Adrenal gland (tissue), 12 donors: ENCODE results near the gene ADD3. TPM values are rescaled to one million over a fixed set of nuclear protein-coding genes. Genes with fewer than 3 reads are reported as not detected.

ENCODE experiments used
- DNase-seq, 7 donors: peaks; one replicate each; pipeline ENCODE4 v3.0.0-alpha.2; 2019 to 2020
- H3K27ac ChIP-seq, 5 donors: fragments of 200-600 bp; sonication (generic) in 4 of 5; 1 replicate in 3 of 5; 2 replicates in 2 of 5; pipeline versions ENCODE4 v1.5.1 to v1.8.0; 2016 to 2020; ENCODE audit warnings: mild to moderate bottlenecking in 1 of 5
- H3K27me3 ChIP-seq: fragments of 200-600 bp; 2 replicates; pipeline ENCODE4 v1.8.0; 2021
- H3K36me3 ChIP-seq, 2 donors: fragments of 200-600 bp; replicated peaks in 1 of 2; 1 replicate in 1 of 2; 2 replicates in 1 of 2; pipeline versions ENCODE4 v1.5.1 to v1.8.0; 2018 to 2022
- H3K4me1 ChIP-seq, 2 donors: fragments of 200-600 bp; replicated peaks in 1 of 2; 1 replicate in 1 of 2; 2 replicates in 1 of 2; pipeline versions ENCODE4 v1.5.1 to v1.8.0; 2018 to 2021
- H3K4me3 ChIP-seq, 4 donors: fragments of 200-600 bp; sonication (generic) in 3 of 4; one replicate each; pipeline ENCODE4 v1.5.1; 2016 to 2018
- H3K9me3 ChIP-seq, 3 donors: fragments of 200-600 bp; sonication (generic) in 1 of 3; replicated peaks in 1 of 3; 1 replicate in 2 of 3; 2 replicates in 1 of 3; pipeline versions ENCODE4 v1.5.1 to v1.8.0; 2016 to 2021
- POLR2A ChIP-seq, 2 donors: fragments of 450-650 bp; IDR thresholded peaks; one replicate each; pipeline ENCODE4 v1.6.1; 2017; ENCODE audit warnings: antibody characterized with exemption in 2 of 2, mild to moderate bottlenecking in 2 of 2, moderate library complexity in 1 of 2
- WGBS, 4 donors: extraction: QIAGEN DNeasy Blood & Tissue Kit in 2 of 4; methylation state at CpG; one replicate each; pipeline versions ENCODE4 v1.1.5 to v1.1.7; 2013 to 2017; 5-methylcytosine and 5-hydroxymethylcytosine counted together
- intact Hi-C, 2 donors: fragments of 100-400 bp; cut with DNase I; formaldehyde crosslinking; loops; one replicate each; pipeline versions ENCODE4 v1.14.1 to v1.15.0; 2022 to 2023
- polyA plus RNA-seq, 3 donors: library from polyadenylated mRNA; stranded (reverse); fragments of 200-250 nt in 2 of 3; fragments of 350-450 nt in 1 of 3; fragmentation: Illumina TruSeq in 1 of 3; extraction: RNeasy Lipid Tissue Mini Kit (QIAGEN cat#74804) in 1 of 3; gene quantifications; one replicate each; pipeline ENCODE4 v1.2.3, GENCODE V29; 2013 to 2014
- total RNA-seq, 9 donors: library from RNA; depleted of rRNA in 4 of 9; stranded (reverse); fragments of >200 nt in 4 of 9; fragments of 120-200 nt in 1 of 9; fragmentation: NEBNext Ultra II Directional in 1 of 9; extraction: Animal tissue kit (Norgen Biotek cat#: 25700) in 1 of 9; gene quantifications; one replicate each; pipeline versions ENCODE4 v1.1.0 to v1.2.4, GENCODE V29; 2013 to 2023
- TF ChIP-seq, protein P1 (sequence below), 6 experiments: fragments of 450-650 bp in 4 of 6; fragments of 200-600 bp in 2 of 6; sonication (generic) in 1 of 6; IDR thresholded peaks; 1 replicate in 5 of 6; 2 replicates in 1 of 6; pipeline versions ENCODE4 v1.5.1 to v1.8.0; 2016 to 2021; ENCODE audit warnings: antibody characterized with exemption in 6 of 6, mild to moderate bottlenecking in 2 of 6, moderate library complexity in 1 of 6
- donor health status: healthy with polysubstance abuse.
- donor health status: Bipolar disorder and iron deficiency.
- donor health status: DM: yes; HTN: yes; CAD: no.
- donor health status: DM: no; HTN: no; CAD: no.
- donor health status: DM: no; HTN: no; CAD: no.
- donor health status: DM: yes; HTN: yes; CAD: no.

Gene ADD3
- total and polyA plus RNA-seq, 12 donors = 15.6 to 122 (median 43.4) TPM

DNA sequence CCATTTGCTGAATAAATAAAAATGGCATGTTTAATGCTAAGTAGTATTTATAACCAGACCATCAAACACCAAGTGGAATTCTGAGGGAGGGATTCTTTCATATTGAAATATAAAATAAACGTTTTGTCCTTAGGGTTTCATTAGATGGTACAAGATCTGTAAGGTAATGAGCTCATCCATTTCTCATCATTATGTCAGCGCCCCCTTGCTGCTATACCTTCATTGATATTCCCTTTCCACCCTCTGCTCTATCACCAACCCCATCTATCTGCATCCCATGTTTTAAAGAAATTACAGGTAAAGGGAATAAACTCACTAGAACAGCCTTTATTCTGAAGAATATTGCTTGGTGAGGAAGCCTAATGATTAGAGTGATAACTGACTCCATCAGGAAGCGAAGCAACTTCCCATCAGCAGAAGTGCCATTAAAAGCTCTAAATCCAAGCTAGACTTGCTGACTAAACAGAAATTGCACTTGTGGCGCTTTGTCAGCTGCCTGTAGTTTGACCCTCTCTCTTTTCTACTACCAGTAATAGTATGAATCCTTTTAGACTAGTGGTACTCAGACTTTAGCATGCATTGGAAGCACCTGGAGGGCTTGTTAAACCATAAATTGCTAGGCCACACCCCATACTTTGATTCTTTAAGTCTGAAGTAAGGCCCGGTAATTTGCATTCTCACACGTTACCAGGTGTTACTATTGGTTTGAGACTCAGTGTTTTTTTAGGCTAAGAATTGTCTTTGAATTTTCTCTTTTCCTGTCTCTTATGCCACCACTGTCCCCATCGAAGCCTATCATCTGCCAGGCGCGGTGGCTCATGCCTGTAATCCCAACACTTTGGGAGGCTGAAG is 27.5 kb downstream of the ADD3 start:
- TF ChIP-seq, protein P1, sequence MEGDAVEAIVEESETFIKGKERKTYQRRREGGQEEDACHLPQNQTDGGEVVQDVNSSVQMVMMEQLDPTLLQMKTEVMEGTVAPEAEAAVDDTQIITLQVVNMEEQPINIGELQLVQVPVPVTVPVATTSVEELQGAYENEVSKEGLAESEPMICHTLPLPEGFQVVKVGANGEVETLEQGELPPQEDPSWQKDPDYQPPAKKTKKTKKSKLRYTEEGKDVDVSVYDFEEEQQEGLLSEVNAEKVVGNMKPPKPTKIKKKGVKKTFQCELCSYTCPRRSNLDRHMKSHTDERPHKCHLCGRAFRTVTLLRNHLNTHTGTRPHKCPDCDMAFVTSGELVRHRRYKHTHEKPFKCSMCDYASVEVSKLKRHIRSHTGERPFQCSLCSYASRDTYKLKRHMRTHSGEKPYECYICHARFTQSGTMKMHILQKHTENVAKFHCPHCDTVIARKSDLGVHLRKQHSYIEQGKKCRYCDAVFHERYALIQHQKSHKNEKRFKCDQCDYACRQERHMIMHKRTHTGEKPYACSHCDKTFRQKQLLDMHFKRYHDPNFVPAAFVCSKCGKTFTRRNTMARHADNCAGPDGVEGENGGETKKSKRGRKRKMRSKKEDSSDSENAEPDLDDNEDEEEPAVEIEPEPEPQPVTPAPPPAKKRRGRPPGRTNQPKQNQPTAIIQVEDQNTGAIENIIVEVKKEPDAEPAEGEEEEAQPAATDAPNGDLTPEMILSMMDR (IDR thresholded peaks at IDR 0.05) = no peak
- no peak for TF ChIP-seq POLR2A (IDR thresholded peaks at IDR 0.05)
- intact Hi-C loops = no loop called here
- no peak overlapping the region for H3K27ac ChIP-seq

DNA sequence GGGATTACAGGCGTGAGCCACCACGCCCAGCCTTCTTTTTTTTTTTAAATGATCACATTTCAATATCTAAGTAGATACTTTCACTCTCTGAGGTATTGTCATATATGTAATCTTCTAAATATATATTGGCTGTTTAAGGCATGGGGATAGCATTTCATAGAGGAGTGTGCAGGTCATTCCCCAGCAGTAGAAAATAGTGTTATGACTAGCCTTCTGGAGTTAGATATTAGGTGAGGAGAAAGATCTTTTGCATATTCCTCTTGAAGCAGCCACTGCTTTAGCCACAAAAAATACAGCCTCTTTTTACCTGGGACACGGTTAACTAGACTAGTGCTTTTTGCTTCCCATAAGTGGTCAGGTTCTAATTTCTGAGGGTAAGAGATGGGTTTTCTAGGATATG is 28.9 kb downstream of the ADD3 start:
- H3K27me3 ChIP-seq = no peaks in the 10 kb centered on the region
- TF ChIP-seq POLR2A (IDR thresholded peaks at IDR 0.05) = no peak
- TF ChIP-seq, protein P1 (IDR thresholded peaks at IDR 0.05) = no peak
- no peaks in the 10 kb centered on the region for H3K36me3 ChIP-seq
- no peaks in the 10 kb centered on the region for H3K9me3 ChIP-seq
- no peak overlapping the region for H3K27ac ChIP-seq
- WGBS, 4 donors = 95 to 99% (median 96%) methylated on average over 3 of the region's 3 CpGs
- no peak overlapping the region for H3K4me3 ChIP-seq
- DNase-seq = no peak
- peaks cover 19 to 33% of the 10 kb centered on the region in 2 donors for H3K4me1 ChIP-seq
- intact Hi-C loops = no loop called here

More for the DNA sequence above, 27.5 kb downstream of the ADD3 start:
- peaks cover 19 to 33% of the 10 kb centered on the region in 2 donors for H3K4me1 ChIP-seq
- no peak overlapping the region for H3K4me3 ChIP-seq
- no peaks in the 10 kb centered on the region for H3K36me3 ChIP-seq
- 93 to 95% (median 94%) methylated on average over 9 of the region's 9 CpGs for WGBS, 4 donors
- no peaks in the 10 kb centered on the region for H3K27me3 ChIP-seq
- no peaks in the 10 kb centered on the region for H3K9me3 ChIP-seq
- no peak for DNase-seq

DNA sequence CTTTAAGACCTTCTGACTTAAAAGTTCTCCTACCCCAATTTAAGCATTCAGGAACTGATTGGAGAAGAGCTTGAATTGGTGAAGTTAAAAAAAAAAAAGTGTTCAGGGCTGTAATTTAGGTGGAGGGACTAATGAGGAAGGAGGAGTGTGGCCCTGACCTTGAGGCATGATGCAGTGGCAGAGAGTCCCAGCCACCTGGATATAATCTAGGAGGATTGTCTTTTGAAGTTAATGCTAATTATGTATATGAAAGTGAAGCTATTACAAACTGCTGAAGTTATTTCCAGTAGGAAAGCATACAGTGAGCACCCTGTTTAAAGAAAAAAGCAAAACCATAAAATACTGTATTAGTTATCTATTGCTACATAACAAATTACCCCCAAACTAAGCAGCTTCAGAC is 31.5 kb downstream of the ADD3 start:
- Histone ChIP-seq H3K4me1 (peaks cover 0 to 10% of the 10 kb centered on the region in 2 donors), H3K36me3 (no peaks in the 10 kb centered on the region), H3K27ac (no peak overlapping the region), H3K27me3 (no peaks in the 10 kb centered on the region), H3K4me3 (no peak overlapping the region), H3K9me3 (no peaks in the 10 kb centered on the region)
- no peak for DNase-seq
- no peak for TF ChIP-seq POLR2A (IDR thresholded peaks at IDR 0.05)
- TF ChIP-seq, protein P1 (IDR thresholded peaks at IDR 0.05) = no peak
- intact Hi-C loops = no loop called here

DNA sequence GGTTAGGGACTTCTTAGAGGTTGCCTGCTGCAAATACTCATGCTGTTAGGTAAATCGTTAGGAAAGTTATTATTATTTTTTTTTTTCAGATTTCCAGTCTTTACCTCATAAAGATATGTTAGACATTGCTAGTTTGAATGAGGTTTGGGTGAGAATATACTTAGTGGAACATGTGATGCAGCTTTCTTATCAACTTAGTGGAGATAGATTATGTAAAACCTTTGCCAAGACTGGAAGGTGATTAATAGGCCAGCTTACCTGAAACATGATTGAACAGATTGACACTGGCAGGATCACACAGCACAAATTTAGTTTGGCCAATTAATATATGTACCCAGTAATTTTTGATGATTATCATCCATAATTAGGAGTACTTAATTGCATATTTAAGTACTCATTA is 32.3 kb downstream of the ADD3 start:
- intact Hi-C loops = no loop called here
- Histone ChIP-seq H3K4me1 (peaks cover 0 to 1% of the 10 kb centered on the region in 2 donors), H3K4me3 (no peak overlapping the region), H3K36me3 (no peaks in the 10 kb centered on the region), H3K27ac (no peak overlapping the region), H3K9me3 (no peaks in the 10 kb centered on the region), H3K27me3 (no peaks in the 10 kb centered on the region)
- TF ChIP-seq POLR2A (IDR thresholded peaks at IDR 0.05) = no peak
- WGBS, 4 donors = 85 to 96% (median 90%) methylated on average over 1 of the region's 1 CpG
- DNase-seq = no peak
